Activated naive CD8-positive, alpha-beta T cell treated with anti-CD3 and anti-CD28 coated beads for 36 hours (primary cell): ENCODE data around the gene PRKCA. TPM values are rescaled to one million over a fixed set of nuclear protein-coding genes. Genes with fewer than 3 reads are reported as not detected.
A peak's percentile ranks its signal among the peaks of the same experiment; 100 is the strongest.
"Not testable (repeated sequence)": the region's sequence is repeated elsewhere in the genome, so short reads cannot be mapped to it uniquely, and the experiment has no call there.

ENCODE experiments used
- DNase-seq: peaks from one replicate; pipeline ENCODE4 v3.0.0; 2021
- H3K27ac Mint-ChIP-seq: one replicate; pipeline ENCODE4 v1.8.0; 2022; ENCODE audit warnings: mild to moderate bottlenecking, moderate library complexity, mixed read lengths
- H3K27me3 Mint-ChIP-seq: one replicate; pipeline ENCODE4 v1.8.0; 2022; ENCODE audit warnings: mild to moderate bottlenecking, mixed read lengths
- H3K36me3 Mint-ChIP-seq: one replicate; pipeline ENCODE4 v1.8.0; 2021; ENCODE audit warnings: mild to moderate bottlenecking, mixed read lengths
- H3K4me1 Mint-ChIP-seq: one replicate; pipeline ENCODE4 v1.8.0; 2021; ENCODE audit warnings: mixed read lengths
- H3K4me3 Mint-ChIP-seq: one replicate; pipeline ENCODE4 v1.8.0; 2022; ENCODE audit warnings: mild to moderate bottlenecking, moderate library complexity, mixed read lengths
- H3K9me3 Mint-ChIP-seq: one replicate; pipeline ENCODE4 v1.8.0; 2022; ENCODE audit warnings: mixed read lengths
- total RNA-seq, 2 experiments: library from RNA; stranded (reverse); gene quantifications; one replicate each; pipeline ENCODE4 v1.2.3, GENCODE V29; 2021

The PRKCA gene
- total RNA-seq, 2 experiments from 2014 or later, result 63.5 to 65.8 TPM

GRCh38 chr17:66304304-66305174, 2.1 kb downstream of the PRKCA start:
- Mint-ChIP-seq H3K9me3 (peaks cover 2% of the 10 kb centered on the region), H3K27ac (peak overlapping the region; percentile 92), H3K4me3 (peak overlapping the region; percentile 99), H3K36me3 (peaks cover 45% of the 10 kb centered on the region), H3K27me3 (no peaks in the 10 kb centered on the region), H3K4me1 (peaks cover 68% of the 10 kb centered on the region)
- peak; percentile 25 for DNase-seq

- Mint-ChIP-seq H3K36me3 (peaks cover 63% of the 10 kb centered on the region), H3K9me3 (peaks cover 3% of the 10 kb centered on the region), H3K4me1 (peaks cover 71% of the 10 kb centered on the region), H3K4me3 (peak overlapping the region; percentile 79), H3K27ac (peak overlapping the region; percentile 89), H3K27me3 (no peaks in the 10 kb centered on the region)
- no peak for DNase-seq
These were observed 4.0 kb downstream of the PRKCA start for GRCh38 chr17:66306446-66306845.

- DNase-seq, result no peak
- peak overlapping the region; percentile 35 for H3K4me3 Mint-ChIP-seq
- peak overlapping the region; percentile 89 for H3K27ac Mint-ChIP-seq
- H3K9me3 Mint-ChIP-seq, result peaks cover 5% of the 10 kb centered on the region
- peaks cover 75% of the 10 kb centered on the region for H3K4me1 Mint-ChIP-seq
- no peaks in the 10 kb centered on the region for H3K27me3 Mint-ChIP-seq
- H3K36me3 Mint-ChIP-seq, result peaks cover 69% of the 10 kb centered on the region
These were observed 4.8 kb downstream of the PRKCA start for GRCh38 chr17:66307257-66307656.

- H3K4me3 Mint-ChIP-seq, result no peak overlapping the region
These were observed 6.4 kb downstream of the PRKCA start for GRCh38 chr17:66308856-66309255.

GRCh38 chr17:66309793-66310192, 7.4 kb downstream of the PRKCA start:
- peak overlapping the region; percentile 7 for H3K4me3 Mint-ChIP-seq
- H3K36me3 Mint-ChIP-seq, result peaks cover 78% of the 10 kb centered on the region
- peak overlapping the region; percentile 77 for H3K27ac Mint-ChIP-seq
- DNase-seq, result no peak
- no peaks in the 10 kb centered on the region for H3K27me3 Mint-ChIP-seq
- H3K9me3 Mint-ChIP-seq, result peaks cover 8% of the 10 kb centered on the region
- H3K4me1 Mint-ChIP-seq, result peaks cover 91% of the 10 kb centered on the region

More at GRCh38 chr17:66308856-66309255, 6.4 kb downstream of the PRKCA start:
- DNase-seq, result no peak
- peak overlapping the region; percentile 77 for H3K27ac Mint-ChIP-seq
- H3K36me3 Mint-ChIP-seq, result peaks cover 80% of the 10 kb centered on the region
- H3K9me3 Mint-ChIP-seq, result peaks cover 8% of the 10 kb centered on the region
- peaks cover 91% of the 10 kb centered on the region for H3K4me1 Mint-ChIP-seq
- H3K27me3 Mint-ChIP-seq, result no peaks in the 10 kb centered on the region

- Mint-ChIP-seq H3K27me3 (no peaks in the 10 kb centered on the region), H3K9me3 (peaks cover 10% of the 10 kb centered on the region), H3K4me3 (no peak overlapping the region), H3K4me1 (peaks cover 91% of the 10 kb centered on the region), H3K27ac (peak overlapping the region; percentile 77), H3K36me3 (peaks cover 84% of the 10 kb centered on the region)
- DNase-seq, result peak; percentile 27
These were observed 8.2 kb downstream of the PRKCA start for GRCh38 chr17:66310528-66311148.

- Mint-ChIP-seq H3K27me3 (no peaks in the 10 kb centered on the region), H3K9me3 (peaks cover 17% of the 10 kb centered on the region), H3K27ac (peak overlapping the region; percentile 92), H3K4me3 (no peak overlapping the region), H3K36me3 (peaks cover 87% of the 10 kb centered on the region), H3K4me1 (peaks cover 88% of the 10 kb centered on the region)
- no peak for DNase-seq
These were observed 10.5 kb downstream of the PRKCA start for GRCh38 chr17:66312912-66313311.

GRCh38 chr17:66313325-66313724, 10.9 kb downstream of the PRKCA start:
- H3K4me3 Mint-ChIP-seq, result no peak overlapping the region
- peak overlapping the region; percentile 92 for H3K27ac Mint-ChIP-seq
- H3K9me3 Mint-ChIP-seq, result peaks cover 20% of the 10 kb centered on the region
- H3K27me3 Mint-ChIP-seq, result no peaks in the 10 kb centered on the region
- DNase-seq, result no peak
- peaks cover 87% of the 10 kb centered on the region for H3K4me1 Mint-ChIP-seq
- H3K36me3 Mint-ChIP-seq, result peaks cover 87% of the 10 kb centered on the region

GRCh38 chr17:66313995-66314659, 11.7 kb downstream of the PRKCA start:
- peaks cover 21% of the 10 kb centered on the region for H3K9me3 Mint-ChIP-seq
- peak; percentile 46 for DNase-seq
- H3K4me3 Mint-ChIP-seq, result no peak overlapping the region
- H3K27ac Mint-ChIP-seq, result peak overlapping the region; percentile 92
- H3K27me3 Mint-ChIP-seq, result no peaks in the 10 kb centered on the region
- H3K36me3 Mint-ChIP-seq, result peaks cover 83% of the 10 kb centered on the region
- H3K4me1 Mint-ChIP-seq, result peaks cover 83% of the 10 kb centered on the region

GRCh38 chr17:66317629-66318028, 15.2 kb downstream of the PRKCA start:
- no peak overlapping the region for H3K4me3 Mint-ChIP-seq
- no peaks in the 10 kb centered on the region for H3K27me3 Mint-ChIP-seq
- peak overlapping the region; percentile 68 for H3K27ac Mint-ChIP-seq
- peaks cover 78% of the 10 kb centered on the region for H3K36me3 Mint-ChIP-seq
- H3K9me3 Mint-ChIP-seq, result peaks cover 21% of the 10 kb centered on the region
- peaks cover 54% of the 10 kb centered on the region for H3K4me1 Mint-ChIP-seq
- DNase-seq, result no peak

- no peaks in the 10 kb centered on the region for H3K27me3 Mint-ChIP-seq
- no peak for DNase-seq
- peaks cover 24% of the 10 kb centered on the region for H3K9me3 Mint-ChIP-seq
- H3K4me3 Mint-ChIP-seq, result no peak overlapping the region
- no peak overlapping the region for H3K27ac Mint-ChIP-seq
- peaks cover 46% of the 10 kb centered on the region for H3K4me1 Mint-ChIP-seq
- peaks cover 82% of the 10 kb centered on the region for H3K36me3 Mint-ChIP-seq
These were observed 16.8 kb downstream of the PRKCA start for GRCh38 chr17:66319226-66319625.

- Mint-ChIP-seq H3K4me1 (peaks cover 45% of the 10 kb centered on the region), H3K9me3 (peaks cover 17% of the 10 kb centered on the region), H3K36me3 (peaks cover 66% of the 10 kb centered on the region)
These were observed 20.4 kb downstream of the PRKCA start for GRCh38 chr17:66322764-66323163.

GRCh38 chr17:66324381-66325004, 22.1 kb downstream of the PRKCA start:
- H3K27ac Mint-ChIP-seq, H3K4me3 Mint-ChIP-seq, H3K27me3 Mint-ChIP-seq, DNase-seq: not testable (repeated sequence)
- Mint-ChIP-seq H3K9me3 (peaks cover 13% of the 10 kb centered on the region), H3K36me3 (peaks cover 71% of the 10 kb centered on the region), H3K4me1 (peaks cover 51% of the 10 kb centered on the region)

More at GRCh38 chr17:66322764-66323163, 20.4 kb downstream of the PRKCA start:
- DNase-seq, result no peak
- Mint-ChIP-seq H3K27ac (no peak overlapping the region), H3K4me3 (no peak overlapping the region), H3K27me3 (no peaks in the 10 kb centered on the region)

GRCh38 chr17:66326476-66327047, 24.1 kb downstream of the PRKCA start:
- H3K27me3 Mint-ChIP-seq, result no peaks in the 10 kb centered on the region
- H3K4me3 Mint-ChIP-seq, result no peak overlapping the region
- peaks cover 64% of the 10 kb centered on the region for H3K4me1 Mint-ChIP-seq
- DNase-seq, result no peak
- H3K36me3 Mint-ChIP-seq, result peaks cover 65% of the 10 kb centered on the region
- H3K9me3 Mint-ChIP-seq, result peaks cover 10% of the 10 kb centered on the region
- H3K27ac Mint-ChIP-seq, result peak overlapping the region; percentile 69
